GM19240 (cell line): ENCODE results near the gene MME.
"Not testable (repeated sequence)": the region's sequence is repeated elsewhere in the genome, so short reads cannot be mapped to it uniquely, and the experiment has no call there.

ENCODE experiments used
- DNase-seq: peaks from one replicate; pipeline ENCODE4 v3.0.0; 2011; ENCODE audit warnings: low spot score; ENCODE audit not compliant: insufficient read length

Gene MME

DNA sequence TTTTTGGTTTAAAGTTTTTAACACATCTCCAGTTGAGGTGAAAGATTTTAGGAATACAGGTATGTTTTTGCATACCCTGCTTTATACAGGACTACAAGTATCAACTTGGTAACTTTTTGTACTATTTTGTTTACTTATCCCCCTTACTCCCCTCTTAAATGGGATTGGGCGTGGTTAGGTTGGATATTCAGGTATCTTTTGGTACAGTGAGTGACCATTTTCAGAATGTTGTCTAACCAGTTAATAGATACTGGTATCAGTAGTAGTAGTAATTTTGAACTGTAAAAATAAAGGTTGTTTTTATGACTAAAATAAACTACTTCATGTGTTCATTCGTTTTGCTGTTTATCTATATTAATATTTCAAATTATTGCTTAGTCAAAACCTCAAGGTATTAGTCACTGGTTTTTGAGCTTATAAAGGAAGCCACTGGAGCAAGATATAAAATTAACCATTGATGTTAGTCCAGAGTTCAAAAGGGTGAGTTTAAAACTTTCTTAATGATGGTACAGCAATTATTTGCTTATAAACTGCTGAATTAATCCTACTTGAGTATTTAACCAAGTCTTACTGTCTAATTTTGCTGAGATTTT, 3.3 kb downstream of the MME start:
- no peak for DNase-seq

DNA sequence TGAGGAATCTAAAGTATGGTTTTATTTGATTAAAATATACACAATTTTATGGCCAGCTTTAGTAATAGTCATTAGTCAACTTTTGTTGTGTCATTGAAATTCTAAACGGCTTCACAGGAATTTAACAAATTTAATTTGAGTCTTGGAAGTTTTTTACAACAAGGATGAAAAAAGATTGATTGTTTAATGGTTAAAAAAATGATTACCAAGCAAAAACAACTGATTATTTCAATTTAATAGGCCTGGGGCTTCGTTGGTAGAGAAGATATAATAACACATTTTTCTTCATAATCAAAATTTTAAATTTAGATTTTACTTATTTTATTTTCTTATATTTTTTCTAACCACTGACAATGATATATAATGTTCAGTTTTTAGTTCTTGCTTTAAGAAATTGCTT, 4.4 kb downstream of the MME start:
- DNase-seq, result no peak

DNA sequence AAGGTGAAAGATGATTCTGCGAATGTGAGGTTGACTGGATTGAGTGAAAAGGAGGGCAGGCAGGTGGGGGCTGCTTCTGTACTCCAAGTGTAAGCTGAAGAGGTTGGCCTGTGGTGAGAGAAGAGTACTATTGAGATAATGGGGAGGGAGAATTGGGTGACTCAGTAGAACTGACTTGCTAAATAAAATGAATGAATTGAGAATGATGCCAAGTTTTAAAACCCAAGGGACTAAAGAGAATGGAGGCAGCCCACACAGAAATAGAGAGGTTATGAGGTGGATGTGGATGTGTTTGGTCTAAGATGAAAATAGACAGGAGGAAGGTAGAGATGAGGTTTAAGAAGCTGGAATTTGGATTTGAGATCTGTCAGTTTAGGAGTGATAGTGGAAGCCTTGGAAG, 5.9 kb downstream of the MME start:
- no peak for DNase-seq

DNA sequence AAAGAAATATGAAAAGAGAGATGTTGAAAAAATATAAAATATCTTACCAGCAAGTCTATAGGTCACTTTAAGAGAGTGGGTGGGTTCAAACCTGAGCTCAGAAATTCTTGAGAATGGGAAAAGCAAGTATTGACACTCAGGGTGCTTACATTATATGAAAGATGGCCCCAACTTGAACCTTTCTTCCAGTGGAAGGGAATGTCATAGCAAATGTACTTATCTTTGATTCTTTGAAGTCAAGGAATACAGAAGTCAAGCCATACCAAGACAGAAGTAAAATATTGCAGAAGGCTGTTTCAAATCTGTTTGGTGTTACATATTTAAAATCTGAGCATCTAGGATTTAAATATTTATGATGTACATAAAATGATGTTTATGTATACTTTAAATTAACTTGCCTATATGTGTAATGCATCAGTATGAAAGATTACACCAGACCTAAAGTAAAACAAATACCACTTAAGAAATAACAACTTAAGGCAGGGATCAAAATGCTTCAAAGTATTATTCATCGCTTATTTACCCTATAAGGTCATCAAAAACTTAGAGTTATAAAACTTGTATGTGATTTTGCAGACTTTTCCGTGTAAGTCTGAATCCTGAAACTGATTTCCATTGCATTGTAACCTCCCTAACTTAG, 8.7 kb downstream of the MME start:
- no peak for DNase-seq

DNA sequence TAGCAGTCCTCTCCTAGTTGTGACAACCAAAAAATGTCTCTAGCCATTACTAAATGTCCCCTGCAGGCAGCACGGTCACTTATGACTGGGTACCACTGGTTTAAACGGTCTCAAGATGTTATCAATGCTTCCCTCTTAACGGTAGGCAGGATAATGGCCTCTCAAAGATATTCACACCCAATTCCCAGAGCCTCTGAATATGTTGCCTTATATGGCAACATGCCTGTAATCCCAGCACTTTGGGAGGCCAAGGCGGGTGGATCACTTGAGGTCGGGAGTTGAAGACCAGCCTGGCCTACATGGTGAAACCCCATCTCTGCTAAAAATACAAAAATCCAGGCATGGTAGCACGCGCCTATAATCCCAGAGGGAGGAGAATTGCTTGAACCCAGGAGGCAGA, 9.4 kb downstream of the MME start:
- DNase-seq, result no peak

DNA sequence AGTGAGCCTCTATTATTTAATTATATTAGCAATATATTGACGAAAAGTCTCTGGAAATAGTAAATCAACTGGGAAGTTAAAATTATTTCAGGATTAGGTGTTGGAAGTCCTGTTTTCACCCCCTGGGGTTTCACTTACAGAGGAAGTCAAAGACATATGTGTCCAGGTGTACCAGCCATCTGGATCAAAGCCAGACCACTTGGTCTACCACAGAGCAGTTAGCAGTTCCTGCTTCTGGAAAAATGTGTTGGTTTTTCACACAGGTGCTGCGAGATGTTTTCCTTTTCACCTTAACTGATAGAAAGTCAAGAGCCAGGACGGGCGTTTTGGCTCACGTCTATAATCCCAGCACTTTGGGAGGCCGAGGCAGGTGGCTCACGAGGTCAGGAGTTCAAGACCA, 13.1 kb downstream of the MME start:
- DNase-seq, result no peak

DNA sequence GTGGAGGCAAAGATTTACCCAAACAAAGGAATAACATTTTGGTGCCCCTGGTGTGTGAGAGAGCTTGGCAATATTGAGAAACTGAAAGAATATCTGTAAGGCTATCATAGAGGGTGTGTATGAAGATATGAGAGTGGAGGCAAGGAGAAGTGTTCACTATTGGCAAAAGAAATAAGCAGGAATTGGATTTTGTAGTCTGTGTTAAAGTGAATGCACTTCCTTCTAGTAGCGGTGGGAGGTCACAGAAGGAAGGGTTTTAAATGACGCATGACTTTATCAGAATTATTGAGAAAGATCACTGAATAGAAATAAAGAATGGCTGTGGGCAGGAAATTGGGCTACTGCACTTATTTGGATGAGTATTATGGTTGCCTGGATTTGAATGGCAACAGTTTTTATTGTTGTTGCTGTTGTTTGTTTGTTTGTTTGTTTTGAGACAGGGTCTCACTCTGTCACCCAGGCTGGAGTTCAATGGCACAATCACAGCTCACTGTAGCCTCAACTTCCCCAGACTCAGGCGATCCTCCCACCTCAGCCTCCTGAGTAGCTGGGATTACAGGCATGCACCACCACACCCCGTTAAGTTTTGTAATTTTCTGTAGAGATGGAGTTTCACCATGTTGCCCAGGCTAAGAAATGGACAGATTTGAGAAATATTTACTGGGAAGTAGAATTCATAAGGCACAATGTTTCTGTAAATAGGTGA, 16.3 kb downstream of the MME start:
- no peak for DNase-seq

DNA sequence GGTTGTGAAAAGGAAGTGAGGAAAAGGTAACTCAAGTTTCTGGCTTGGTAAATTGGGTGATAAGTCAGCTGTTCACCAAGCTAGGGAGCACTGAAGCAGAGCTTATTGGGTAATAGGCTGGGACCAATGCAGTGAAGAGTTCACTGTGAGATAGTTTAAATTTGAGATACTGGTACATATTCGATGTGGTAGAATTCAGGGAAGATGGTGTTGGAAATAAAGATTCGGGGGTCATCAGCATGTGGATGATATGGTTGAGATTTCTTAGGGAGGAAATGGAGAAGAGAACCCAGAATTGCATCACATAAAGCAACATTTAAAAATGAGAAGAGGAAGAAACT, 16.9 kb downstream of the MME start:
- no peak for DNase-seq

DNA sequence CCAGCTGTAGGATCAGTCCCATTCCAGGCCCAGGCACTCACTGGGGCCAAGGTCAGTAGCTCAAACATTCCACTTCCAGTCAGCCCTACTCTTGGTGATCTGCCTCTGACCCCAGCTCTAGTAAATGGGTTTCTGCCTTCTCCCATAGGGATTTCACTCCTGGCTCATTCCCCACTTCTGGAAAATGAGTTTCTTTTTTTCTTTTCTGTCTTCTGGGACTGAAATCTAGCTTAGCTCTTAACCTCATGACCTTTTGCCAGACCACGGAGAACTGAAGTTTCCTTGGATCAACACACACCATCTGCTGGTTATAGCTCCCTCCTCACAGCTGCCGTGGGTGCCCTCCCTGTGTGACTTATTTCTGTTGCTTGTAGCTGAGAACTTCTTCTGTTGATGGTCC, 21.3 kb downstream of the MME start:
- DNase-seq, result no peak

DNA sequence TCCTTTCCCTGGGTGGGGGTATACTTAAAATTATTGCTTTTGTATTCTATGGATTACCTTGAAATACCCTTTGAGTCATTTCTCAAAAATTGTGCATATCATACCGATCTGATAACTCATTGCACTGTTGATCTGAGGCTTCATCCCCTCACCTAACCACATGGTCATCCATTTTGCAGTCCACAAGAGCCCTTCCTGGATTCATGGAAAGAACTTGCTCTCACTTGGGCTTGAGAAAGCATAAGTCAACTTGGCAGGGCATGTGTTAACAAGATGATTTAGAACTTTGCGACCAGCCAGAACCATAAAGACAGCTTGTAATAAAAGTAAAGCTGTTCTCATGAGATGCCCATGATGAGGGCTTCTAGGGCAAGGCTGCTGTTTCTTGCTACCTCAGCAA, 22.2 kb downstream of the MME start:
- no peak for DNase-seq

DNA sequence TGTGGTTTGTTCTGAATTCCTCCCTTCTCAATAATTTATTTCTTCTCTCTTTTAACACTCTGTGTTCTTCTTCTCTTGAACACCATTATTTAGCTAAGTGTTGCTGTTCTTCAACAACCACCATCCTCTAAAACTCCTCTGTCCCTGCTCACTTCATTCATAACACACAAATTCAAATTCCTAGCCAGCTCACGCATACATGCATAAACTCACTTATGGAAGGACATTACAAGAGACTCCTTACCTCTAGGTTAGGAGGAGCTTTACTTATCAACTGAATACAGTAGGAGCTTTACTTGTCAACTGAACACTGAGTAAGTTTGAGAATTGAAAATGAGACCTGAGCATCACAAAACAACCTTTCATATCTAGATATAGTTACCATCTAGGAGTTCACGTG, 23.6 kb downstream of the MME start:
- no peak for DNase-seq

DNA sequence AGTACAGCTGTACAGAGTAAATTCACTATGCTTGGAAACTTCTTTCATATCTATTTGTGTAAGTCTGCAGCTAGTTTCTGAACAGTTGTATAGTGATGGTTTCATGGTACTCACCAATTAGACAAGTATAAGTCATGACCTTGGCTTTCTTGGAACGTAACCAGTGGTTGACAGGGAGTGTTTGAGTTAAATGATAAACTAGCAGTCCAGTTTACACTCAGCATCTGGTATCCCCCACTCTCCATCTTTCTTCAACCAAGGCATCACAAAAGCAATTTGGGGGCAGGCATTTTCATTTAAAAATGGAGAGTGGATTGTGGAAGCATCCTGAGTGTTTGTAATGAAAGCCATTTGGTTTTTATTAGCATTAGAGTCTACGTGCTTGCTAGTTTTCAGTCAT, 26.0 kb downstream of the MME start:
- no peak for DNase-seq

DNA sequence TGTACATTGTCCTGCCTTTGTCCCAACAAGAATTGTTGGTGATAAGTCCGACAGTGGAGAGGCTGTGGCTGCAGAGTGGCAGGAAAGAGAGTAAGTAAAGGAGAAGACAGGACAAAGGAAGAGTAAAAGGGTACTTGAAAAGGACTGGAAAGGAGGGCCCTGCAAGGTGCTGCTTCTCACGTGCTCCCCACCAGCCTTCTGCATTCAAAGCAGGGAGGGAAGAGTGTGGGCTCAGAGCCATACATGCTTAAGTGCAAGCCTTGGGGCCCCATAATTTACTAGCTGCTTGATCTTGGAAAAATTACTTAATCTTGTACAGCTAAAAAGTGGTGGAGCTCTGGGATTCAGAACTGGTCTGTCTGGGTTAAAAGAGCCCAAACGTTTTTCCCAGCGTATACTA, 29.9 kb downstream of the MME start:
- DNase-seq, result no peak

DNA sequence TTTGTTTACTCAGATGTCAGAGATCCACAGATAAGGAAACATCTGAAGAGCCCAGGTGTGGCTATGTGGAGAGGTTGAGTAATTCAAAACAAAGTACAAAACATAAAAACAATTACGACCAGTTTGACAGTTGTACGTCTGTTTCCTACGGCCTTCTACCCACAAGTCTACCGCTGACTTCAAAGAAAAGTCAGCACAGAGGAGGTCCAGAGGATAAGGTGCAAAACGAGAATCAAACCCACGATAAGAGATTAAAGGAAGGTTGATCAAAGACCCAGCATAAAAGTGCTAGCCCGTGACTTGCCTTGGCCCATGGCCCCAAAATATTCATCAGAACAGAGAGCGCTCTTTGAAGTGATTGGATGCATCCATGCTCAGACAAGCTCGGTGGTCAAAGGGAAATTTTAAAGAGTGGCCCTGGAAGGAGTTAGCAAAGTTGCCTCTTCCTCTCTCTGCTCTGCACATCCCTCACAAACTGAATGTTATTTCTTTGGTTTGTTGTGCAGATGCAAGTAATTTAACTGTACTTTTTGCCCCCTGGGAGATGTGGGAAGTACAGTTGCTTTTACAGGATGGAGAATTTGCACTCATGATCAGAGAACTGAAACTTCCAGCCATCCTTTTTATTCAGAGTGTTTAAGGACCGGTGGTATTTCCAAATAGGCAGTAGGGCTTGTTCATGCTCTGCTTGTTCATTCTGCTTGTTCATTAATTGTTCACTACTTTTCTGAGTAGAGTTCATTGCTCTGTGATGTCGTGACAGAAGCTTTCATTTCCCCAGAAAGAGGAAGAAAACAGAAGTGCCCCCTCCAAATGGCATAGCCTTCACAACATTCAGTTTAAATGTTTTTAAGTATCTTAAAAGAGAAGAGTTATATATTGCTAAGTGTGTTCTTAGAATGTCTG, 31.1 kb downstream of the MME start:
- no peak for DNase-seq

DNA sequence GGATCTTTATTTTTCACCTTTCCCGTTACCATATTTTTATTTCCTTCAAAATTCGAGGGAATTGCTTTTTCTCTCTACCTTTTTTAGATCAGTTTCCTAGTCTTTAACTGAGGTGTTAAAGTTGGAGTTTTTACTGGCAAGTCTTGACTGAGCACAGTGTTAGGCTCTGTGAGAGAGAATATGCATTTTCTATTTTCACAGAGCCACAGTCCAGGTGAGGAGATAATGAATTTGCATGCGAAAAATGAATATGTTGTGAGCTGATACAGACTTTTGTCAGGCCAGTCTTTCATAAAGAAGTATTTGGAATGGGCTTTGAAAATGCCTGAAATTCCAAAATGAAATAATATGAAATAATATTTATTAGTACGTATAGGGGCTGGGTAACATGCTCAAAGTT, 31.9 kb downstream of the MME start:
- DNase-seq, result no peak

DNA sequence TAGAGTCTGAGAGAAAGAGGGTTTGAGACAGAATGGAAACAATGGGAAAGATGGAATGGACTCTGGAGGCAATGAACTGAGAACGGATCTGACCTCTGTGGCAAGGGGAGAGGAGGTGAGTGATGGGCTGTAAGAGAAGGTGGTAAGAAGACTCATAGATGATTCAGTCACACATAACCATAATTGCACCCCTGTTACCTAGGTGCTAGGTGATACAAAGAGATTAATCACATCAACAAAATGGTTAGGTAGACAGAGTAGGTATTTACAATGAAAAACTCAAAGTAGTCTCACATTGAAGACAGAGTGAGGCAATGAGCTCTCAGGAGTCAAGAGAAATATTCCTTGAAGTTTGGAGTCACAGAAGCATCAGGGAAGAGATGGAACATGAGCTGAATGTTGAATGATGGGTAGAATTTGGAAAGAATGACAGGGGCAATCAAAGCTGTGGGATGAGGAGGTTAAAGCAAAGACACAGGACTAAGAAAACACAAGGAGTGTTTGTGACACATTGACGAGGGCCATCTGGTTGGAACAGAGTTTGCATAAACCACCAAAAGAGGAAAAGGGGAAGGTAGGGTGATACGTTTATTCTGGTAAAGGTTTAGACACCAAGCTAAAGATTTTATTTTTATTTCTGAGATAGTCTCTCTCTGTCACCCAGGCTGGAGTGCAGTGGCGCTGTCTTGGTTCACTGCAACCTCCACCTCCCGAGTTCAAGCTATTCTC, 32.7 kb downstream of the MME start:
- no peak for DNase-seq

DNA sequence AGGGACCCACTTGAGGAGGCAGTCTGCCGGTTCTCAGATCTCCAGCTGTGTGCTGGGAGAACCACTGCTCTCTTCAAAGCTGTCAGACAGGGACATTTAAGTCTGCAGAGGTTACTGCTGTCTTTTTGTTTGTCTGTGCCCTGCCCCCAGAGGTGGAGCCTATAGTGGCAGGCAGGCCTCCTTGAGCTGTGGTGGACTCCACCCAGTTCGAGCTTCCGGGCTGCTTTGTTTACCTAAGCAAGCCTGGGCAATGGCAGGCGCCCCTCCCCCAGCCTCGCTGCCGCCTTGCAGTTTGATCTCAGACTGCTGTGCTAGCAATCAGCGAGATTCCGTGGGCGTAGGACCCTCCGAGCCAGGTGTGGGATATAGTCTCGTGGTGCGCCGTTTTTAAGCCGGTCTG, 44.6 kb downstream of the MME start:
- not testable (repeated sequence) for DNase-seq

DNA sequence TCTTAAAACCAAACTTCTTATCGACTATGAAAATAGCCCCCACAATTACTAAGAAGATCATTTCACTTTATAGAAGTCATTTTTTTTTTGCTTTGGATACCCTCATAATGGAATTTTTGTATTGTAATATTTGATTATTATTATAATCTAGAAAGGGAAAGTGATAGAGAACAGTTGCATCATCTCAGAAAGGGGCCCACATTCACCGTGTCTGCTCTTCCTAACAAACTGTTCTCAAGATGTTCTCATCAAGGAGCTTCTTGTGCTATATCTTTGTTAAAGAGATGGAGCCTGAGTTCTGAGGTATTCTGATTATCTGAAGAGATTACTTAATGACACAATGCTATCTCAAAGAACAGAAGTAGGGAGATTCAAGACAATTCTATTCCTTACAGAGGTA, 49.3 kb downstream of the MME start:
- no peak for DNase-seq

DNA sequence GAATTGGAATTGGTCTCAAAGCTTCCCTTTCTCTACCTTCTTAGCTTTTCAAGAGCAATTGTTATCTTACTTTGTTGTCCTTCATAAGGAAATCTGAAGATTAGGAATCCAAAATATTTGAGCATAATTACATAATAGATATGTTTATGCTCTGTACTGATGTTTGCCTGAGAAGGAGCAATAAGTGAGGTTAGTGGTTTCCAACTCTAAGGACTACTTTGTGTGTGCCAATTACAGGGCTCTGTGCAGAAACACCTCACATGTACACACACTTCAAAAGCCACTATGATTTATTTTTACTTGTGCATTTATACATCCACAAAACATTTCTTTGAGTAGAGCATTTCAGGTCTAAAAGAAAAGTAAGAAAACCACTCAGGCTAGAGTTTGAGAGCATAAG, 49.9 kb downstream of the MME start:
- no peak for DNase-seq

DNA sequence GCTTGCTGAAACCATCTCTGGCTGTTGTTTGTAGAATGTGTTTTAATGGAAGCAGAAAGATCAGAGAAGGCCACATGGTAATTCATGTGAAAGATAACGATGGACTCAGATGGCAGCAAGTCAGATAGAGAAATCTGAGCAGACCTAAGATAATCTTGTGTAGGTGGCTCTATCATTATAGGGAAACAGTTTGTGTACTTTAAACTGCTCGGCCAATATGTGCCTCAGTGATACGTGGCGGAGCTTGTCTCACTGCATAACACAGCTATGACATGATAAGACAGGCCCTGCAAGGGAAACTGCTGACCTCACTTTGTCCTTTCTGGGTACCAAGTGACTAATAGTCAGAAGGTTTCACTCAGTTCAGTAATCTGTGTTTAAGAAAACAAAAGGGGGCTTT, 51.0 kb downstream of the MME start:
- no peak for DNase-seq

DNA sequence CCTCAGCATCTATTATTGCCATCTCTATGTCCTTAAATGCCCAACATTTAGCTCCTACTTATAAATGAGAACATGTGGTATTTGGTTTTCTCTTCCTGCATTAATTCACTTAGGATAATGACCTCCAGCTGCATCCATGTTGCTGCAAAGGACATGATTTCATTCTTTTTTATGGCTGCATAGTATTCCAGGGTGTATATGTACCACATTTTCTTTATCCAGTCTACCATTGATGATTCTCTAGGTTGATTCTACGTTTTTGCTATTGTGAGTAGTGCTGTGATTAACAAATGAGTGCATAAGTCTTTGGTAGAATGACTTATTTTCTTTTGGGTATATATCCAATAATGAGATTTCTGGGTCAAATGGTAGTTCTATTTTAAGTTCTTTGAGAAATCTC, 54.2 kb downstream of the MME start:
- DNase-seq, result not testable (repeated sequence)

DNA sequence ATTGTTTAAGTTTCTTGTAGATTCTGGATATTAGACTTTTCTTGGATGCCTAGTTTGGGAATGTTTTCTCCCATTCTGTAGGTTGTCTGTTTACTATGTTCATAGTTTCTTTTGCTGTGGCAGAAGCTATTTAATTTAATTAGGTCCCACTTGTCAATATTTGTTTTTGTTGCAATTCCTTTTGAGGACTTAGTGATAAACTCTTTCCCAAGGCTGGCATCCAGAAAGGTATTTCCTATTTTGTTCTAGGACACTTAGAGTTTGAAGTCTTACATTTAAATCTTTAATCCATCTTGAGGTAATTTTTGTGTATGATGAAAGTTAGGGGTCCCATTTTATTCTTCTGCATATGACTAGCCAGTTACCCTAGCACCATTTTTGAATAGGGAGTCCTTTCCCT, 54.9 kb downstream of the MME start:
- no peak for DNase-seq
